Activated gamma-delta T cell (primary cell): ENCODE data around the gene HFE.
"Not testable (repeated sequence)": the region's sequence is repeated elsewhere in the genome, so short reads cannot be mapped to it uniquely, and the experiment has no call there.

Experiments used
- DNase-seq: peaks from one replicate; lab custom pipeline; 2025; lab: John Stamatoyannopoulos, UW
- total RNA-seq, 2 donors: gene quantifications; one replicate each; lab custom pipeline; 2026; lab: John Stamatoyannopoulos, UW

Gene HFE
- 2.0 to 5.7 reads per million in 2 donors for total RNA-seq

GRCh38 chr6:26087284-26088115 lies at the start of gene HFE:
Gene HFE (plus strand): TSS chr6:26087429. CDS start chr6:26087441, 12 bp downstream.
- no peak for DNase-seq

- no peak for DNase-seq
Measured at GRCh38 chr6:26041946-26042345, 45.3 kb upstream of the HFE start.

- DNase-seq = no peak
Measured at GRCh38 chr6:26043384-26044139, 43.7 kb upstream of the HFE start.

GRCh38 chr6:26044140-26045064 lies 42.8 kb upstream of the HFE start:
- DNase-seq = peak; percentile 22

GRCh38 chr6:26045065-26045927 lies 41.9 kb upstream of the HFE start:
- DNase-seq = peak; percentile 22

- no peak for DNase-seq
Measured at GRCh38 chr6:26045928-26046368, 41.3 kb upstream of the HFE start.

GRCh38 chr6:26047329-26047728 lies 39.9 kb upstream of the HFE start:
- DNase-seq = not testable (repeated sequence)

- DNase-seq = no peak
Measured at GRCh38 chr6:26048590-26048989, 38.6 kb upstream of the HFE start.

- DNase-seq = no peak
Measured at GRCh38 chr6:26051665-26052310, 35.4 kb upstream of the HFE start.

GRCh38 chr6:26052762-26053250 lies 34.4 kb upstream of the HFE start:
- not testable (repeated sequence) for DNase-seq

- no peak for DNase-seq
Measured at GRCh38 chr6:26053992-26054780, 33.0 kb upstream of the HFE start.

GRCh38 chr6:26054781-26055718 lies 32.2 kb upstream of the HFE start:
- peak; percentile 25 for DNase-seq

- DNase-seq = peak; percentile 53
Measured at GRCh38 chr6:26055719-26056582, 31.3 kb upstream of the HFE start.

GRCh38 chr6:26056583-26057350 lies 30.5 kb upstream of the HFE start:
- no peak for DNase-seq

- DNase-seq = no peak
Measured at GRCh38 chr6:26057899-26058298, 29.3 kb upstream of the HFE start.

- not testable (repeated sequence) for DNase-seq
Measured at GRCh38 chr6:26058477-26059033, 28.7 kb upstream of the HFE start.
